Astrocyte (in vitro differentiated cells and primary cell): ENCODE data around the gene TIMELESS. TPM values are rescaled to one million over a fixed set of nuclear protein-coding genes. Genes with fewer than 3 reads are reported as not detected.
A peak's percentile ranks its signal among the peaks of the same experiment; 100 is the strongest.
"Not testable (repeated sequence)": the region's sequence is repeated elsewhere in the genome, so short reads cannot be mapped to it uniquely, and the experiment has no call there.

ENCODE experiments used
- DNase-seq: peaks from one replicate; pipeline ENCODE4 v3.0.0-alpha.2; 2010; ENCODE audit warnings: low read depth
- FAIRE-seq: peaks from 2 replicates; lab custom pipeline; 2011; peaks lifted over from hg19 to GRCh38; lab: Jason Lieb, UNC
- H2AFZ ChIP-seq: 2 replicates; pipeline ENCODE4 v1.6.0; 2012; ENCODE audit warnings: low read depth, low read length, inconsistent platforms
- H3K27ac ChIP-seq: 2 replicates; pipeline ENCODE4 v1.5.1; 2011; ENCODE audit warnings: low read depth, low read length, inconsistent platforms
- H3K27me3 ChIP-seq: 2 replicates; pipeline ENCODE4 v1.6.0; 2011; ENCODE audit warnings: low read length, inconsistent platforms; ENCODE audit not compliant: insufficient read depth
- H3K36me3 ChIP-seq: 2 replicates; pipeline ENCODE4 v1.5.1; 2011; ENCODE audit warnings: low read length, inconsistent platforms; ENCODE audit not compliant: insufficient read depth
- H3K4me1 ChIP-seq: 2 replicates; pipeline ENCODE4 v1.5.1; 2011; ENCODE audit warnings: low read length, inconsistent platforms; ENCODE audit not compliant: insufficient read depth
- H3K4me2 ChIP-seq: 2 replicates; pipeline ENCODE4 v1.6.0; 2012; ENCODE audit warnings: low read length, inconsistent platforms
- H3K4me3 ChIP-seq: 2 replicates; pipeline ENCODE4 v1.5.1; 2011; ENCODE audit warnings: low read depth, mild to moderate bottlenecking, low read length, inconsistent platforms; ENCODE audit not compliant: insufficient read depth
- H3K79me2 ChIP-seq: 2 replicates; pipeline ENCODE4 v1.6.0; 2012; ENCODE audit warnings: mild to moderate bottlenecking, low read length, inconsistent platforms; ENCODE audit not compliant: insufficient read depth
- H3K9ac ChIP-seq: 2 replicates; pipeline ENCODE4 v1.6.0; 2012; ENCODE audit warnings: mild to moderate bottlenecking, low read length, inconsistent platforms
- H3K9me3 ChIP-seq: 2 replicates; pipeline ENCODE4 v1.5.1; 2012; ENCODE audit warnings: low read depth, mild to moderate bottlenecking, low read length, inconsistent platforms; ENCODE audit not compliant: insufficient read depth
- H4K20me1 ChIP-seq: 2 replicates; pipeline ENCODE4 v1.6.0; 2012; ENCODE audit warnings: low read length, inconsistent platforms; ENCODE audit not compliant: insufficient read depth
- H3K27ac Mint-ChIP-seq: one replicate; pipeline ENCODE4 v1.8.0; 2021; ENCODE audit warnings: mild to moderate bottlenecking, mixed read lengths; ENCODE audit not compliant: unreplicated experiment
- H3K27me3 Mint-ChIP-seq: one replicate; pipeline ENCODE4 v1.8.0; 2021; ENCODE audit warnings: low read depth, mixed read lengths; ENCODE audit not compliant: unreplicated experiment
- H3K36me3 Mint-ChIP-seq: one replicate; pipeline ENCODE4 v1.8.0; 2021; ENCODE audit warnings: low read depth, mixed read lengths; ENCODE audit not compliant: unreplicated experiment
- H3K4me1 Mint-ChIP-seq: one replicate; pipeline ENCODE4 v1.8.0; 2021; ENCODE audit warnings: low read depth, mixed read lengths; ENCODE audit not compliant: unreplicated experiment
- H3K4me3 Mint-ChIP-seq: one replicate; pipeline ENCODE4 v1.8.0; 2021; ENCODE audit warnings: mild to moderate bottlenecking, moderate library complexity, mixed read lengths; ENCODE audit not compliant: unreplicated experiment
- H3K9me3 Mint-ChIP-seq: one replicate; pipeline ENCODE4 v1.8.0; 2021; ENCODE audit warnings: mild to moderate bottlenecking, mixed read lengths; ENCODE audit not compliant: unreplicated experiment
- EZH2 ChIP-seq: IDR thresholded peaks from 2 replicates; pipeline ENCODE4 v1.6.1; 2012; ENCODE audit warnings: mild to moderate bottlenecking, low read length, inconsistent platforms; ENCODE audit not compliant: insufficient read depth
- total RNA-seq: library from RNA; stranded (reverse); gene quantifications from 2 replicates; pipeline ENCODE4 v1.2.1, GENCODE V29; 2021
- TF ChIP-seq, protein P1 (sequence below): IDR thresholded peaks from 2 replicates; pipeline ENCODE4 v1.5.1; 2011; ENCODE audit warnings: low read depth, mild to moderate bottlenecking, inconsistent platforms, low read length, moderate library complexity; ENCODE audit not compliant: insufficient read depth

The TIMELESS gene
- total RNA-seq, 1 donor from 2014 or later: 8.5 TPM

GRCh38 chr12:56451147-56451546 is 1.9 kb upstream of the TIMELESS start:
- no peak overlapping the region for H3K9ac ChIP-seq
- no peaks in the 10 kb centered on the region for H4K20me1 ChIP-seq
- peaks cover 4% of the 10 kb centered on the region for H3K4me1 ChIP-seq
- Mint-ChIP-seq H3K27ac (no peak overlapping the region), H3K36me3 (peaks cover 3% of the 10 kb centered on the region), H3K9me3 (no peaks in the 10 kb centered on the region), H3K4me3 (no peak overlapping the region), H3K27me3 (peaks cover 24% of the 10 kb centered on the region), H3K4me1 (peaks cover 4% of the 10 kb centered on the region)
- H3K4me3 ChIP-seq: no peak overlapping the region
- peaks cover 4% of the 10 kb centered on the region for H3K27me3 ChIP-seq
- no peaks in the 10 kb centered on the region for H3K9me3 ChIP-seq
- no peak overlapping the region for H3K27ac ChIP-seq
- TF ChIP-seq, protein P1, sequence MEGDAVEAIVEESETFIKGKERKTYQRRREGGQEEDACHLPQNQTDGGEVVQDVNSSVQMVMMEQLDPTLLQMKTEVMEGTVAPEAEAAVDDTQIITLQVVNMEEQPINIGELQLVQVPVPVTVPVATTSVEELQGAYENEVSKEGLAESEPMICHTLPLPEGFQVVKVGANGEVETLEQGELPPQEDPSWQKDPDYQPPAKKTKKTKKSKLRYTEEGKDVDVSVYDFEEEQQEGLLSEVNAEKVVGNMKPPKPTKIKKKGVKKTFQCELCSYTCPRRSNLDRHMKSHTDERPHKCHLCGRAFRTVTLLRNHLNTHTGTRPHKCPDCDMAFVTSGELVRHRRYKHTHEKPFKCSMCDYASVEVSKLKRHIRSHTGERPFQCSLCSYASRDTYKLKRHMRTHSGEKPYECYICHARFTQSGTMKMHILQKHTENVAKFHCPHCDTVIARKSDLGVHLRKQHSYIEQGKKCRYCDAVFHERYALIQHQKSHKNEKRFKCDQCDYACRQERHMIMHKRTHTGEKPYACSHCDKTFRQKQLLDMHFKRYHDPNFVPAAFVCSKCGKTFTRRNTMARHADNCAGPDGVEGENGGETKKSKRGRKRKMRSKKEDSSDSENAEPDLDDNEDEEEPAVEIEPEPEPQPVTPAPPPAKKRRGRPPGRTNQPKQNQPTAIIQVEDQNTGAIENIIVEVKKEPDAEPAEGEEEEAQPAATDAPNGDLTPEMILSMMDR: no peak
- no peak for TF ChIP-seq EZH2
- no peak overlapping the region for H2AFZ ChIP-seq
- H3K36me3 ChIP-seq: no peaks in the 10 kb centered on the region
- FAIRE-seq (no peak), DNase-seq (no peak)
- no peak overlapping the region for H3K4me2 ChIP-seq
- peaks cover 8% of the 10 kb centered on the region for H3K79me2 ChIP-seq

GRCh38 chr12:56450241-56450640 is 1.0 kb upstream of the TIMELESS start:
- H3K9ac ChIP-seq: no peak overlapping the region
- H3K79me2 ChIP-seq: peaks cover 8% of the 10 kb centered on the region
- Mint-ChIP-seq H3K27ac (no peak overlapping the region), H3K4me3 (peak overlapping the region; percentile 93), H3K36me3 (peaks cover 3% of the 10 kb centered on the region), H3K4me1 (peaks cover 4% of the 10 kb centered on the region), H3K9me3 (no peaks in the 10 kb centered on the region), H3K27me3 (peaks cover 19% of the 10 kb centered on the region)
- H3K27ac ChIP-seq: no peak overlapping the region
- H3K4me3 ChIP-seq: no peak overlapping the region
- H3K9me3 ChIP-seq: no peaks in the 10 kb centered on the region
- H3K27me3 ChIP-seq: no peaks in the 10 kb centered on the region
- H3K4me2 ChIP-seq: no peak overlapping the region
- H4K20me1 ChIP-seq: no peaks in the 10 kb centered on the region
- H3K36me3 ChIP-seq: no peaks in the 10 kb centered on the region
- TF ChIP-seq, protein P1: no peak
- no peak for TF ChIP-seq EZH2
- H2AFZ ChIP-seq: no peak overlapping the region
- DNase-seq (no peak), FAIRE-seq (no peak)
- peaks cover 4% of the 10 kb centered on the region for H3K4me1 ChIP-seq

DNA sequence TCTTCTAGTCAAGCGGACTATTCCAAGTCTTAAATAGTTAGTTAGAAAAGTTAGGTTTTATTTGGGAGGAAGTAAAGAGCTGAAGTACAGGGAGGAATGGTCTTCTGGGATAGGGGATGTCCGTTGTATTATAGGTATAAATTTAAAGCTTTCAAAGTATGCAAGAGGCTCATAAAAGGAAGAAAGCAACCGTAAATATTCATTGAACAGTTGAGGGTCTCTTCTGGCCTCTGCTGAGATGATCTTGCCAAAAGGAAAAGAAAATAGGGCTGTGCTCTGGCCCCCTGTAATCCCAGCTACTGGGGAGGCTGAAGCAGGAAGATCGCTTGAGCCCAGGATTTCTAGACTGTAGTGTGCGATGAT is 377 bp upstream of the TIMELESS start:
- H3K4me3 Mint-ChIP-seq: peak overlapping the region; percentile 93
- peaks cover 8% of the 10 kb centered on the region for H3K79me2 ChIP-seq
- H2AFZ ChIP-seq: peak overlapping the region; percentile 91
- TF ChIP-seq EZH2: no peak
- TF ChIP-seq, protein P1: no peak
- H3K9ac ChIP-seq: peak overlapping the region; percentile 89
- peaks cover 17% of the 10 kb centered on the region for H3K27me3 Mint-ChIP-seq
- no peaks in the 10 kb centered on the region for H3K27me3 ChIP-seq
- H4K20me1 ChIP-seq: no peaks in the 10 kb centered on the region
- peaks cover 4% of the 10 kb centered on the region for H3K4me1 ChIP-seq
- peak overlapping the region; percentile 84 for H3K4me3 ChIP-seq
- peak overlapping the region; percentile 77 for H3K27ac Mint-ChIP-seq
- H3K9me3 Mint-ChIP-seq: no peaks in the 10 kb centered on the region
- no peaks in the 10 kb centered on the region for H3K9me3 ChIP-seq
- H3K27ac ChIP-seq: peak overlapping the region; percentile 83
- peaks cover 4% of the 10 kb centered on the region for H3K4me1 Mint-ChIP-seq
- peaks cover 6% of the 10 kb centered on the region for H3K36me3 Mint-ChIP-seq
- H3K36me3 ChIP-seq: no peaks in the 10 kb centered on the region
- FAIRE-seq (no peak), DNase-seq (no peak)
- H3K4me2 ChIP-seq: peak overlapping the region; percentile 89

- not testable (repeated sequence) for H3K27me3 ChIP-seq, H3K4me1 ChIP-seq, H3K27ac ChIP-seq, H2AFZ ChIP-seq, H3K4me2 ChIP-seq, FAIRE-seq, H3K36me3 Mint-ChIP-seq, H3K9me3 ChIP-seq, H3K4me1 Mint-ChIP-seq, H3K4me3 ChIP-seq, H3K9me3 Mint-ChIP-seq, H3K4me3 Mint-ChIP-seq, H3K27ac Mint-ChIP-seq, H3K36me3 ChIP-seq, H3K9ac ChIP-seq, DNase-seq, H3K27me3 Mint-ChIP-seq, H4K20me1 ChIP-seq
- peaks cover 21% of the 10 kb centered on the region for H3K79me2 ChIP-seq
Measured at GRCh38 chr12:56443208-56443607, 6.0 kb downstream of the TIMELESS start.
